Fibroblast of skin of abdomen (primary cell): ENCODE results near the gene DSCAM.
"Not testable (repeated sequence)": the region's sequence is repeated elsewhere in the genome, so short reads cannot be mapped to it uniquely, and the experiment has no call there.

Experiments used
- DNase-seq: peaks from one replicate; pipeline ENCODE4 v3.0.0-alpha.2; 2013

The DSCAM gene

DNA sequence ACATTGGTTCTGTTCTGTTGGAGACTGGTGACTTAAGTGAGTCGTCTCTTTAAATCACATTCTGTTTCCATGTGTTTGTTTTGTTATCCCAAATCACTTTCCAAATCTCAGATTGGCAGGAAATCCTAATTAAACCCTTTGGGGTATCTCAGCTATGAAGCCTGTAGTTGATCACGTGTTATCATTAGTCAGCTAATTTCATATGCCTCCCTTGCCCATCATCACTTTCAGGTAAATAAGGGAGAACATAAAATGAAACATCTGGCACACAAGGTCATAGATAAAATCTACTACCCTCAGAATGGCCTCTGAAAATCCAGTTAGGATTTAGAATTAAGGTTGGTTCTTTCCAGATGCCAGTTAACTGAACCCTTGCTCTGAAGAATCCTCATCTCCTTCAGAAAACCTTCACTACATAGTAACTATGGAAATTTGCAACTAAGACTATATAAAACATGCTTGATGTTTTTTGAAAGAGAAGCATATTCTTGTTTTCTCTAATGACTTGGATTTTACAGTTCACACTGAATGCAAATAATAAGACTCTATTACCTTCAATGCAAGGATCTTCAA is 401.5 kb downstream of the DSCAM start:
- DNase-seq = no peak

DNA sequence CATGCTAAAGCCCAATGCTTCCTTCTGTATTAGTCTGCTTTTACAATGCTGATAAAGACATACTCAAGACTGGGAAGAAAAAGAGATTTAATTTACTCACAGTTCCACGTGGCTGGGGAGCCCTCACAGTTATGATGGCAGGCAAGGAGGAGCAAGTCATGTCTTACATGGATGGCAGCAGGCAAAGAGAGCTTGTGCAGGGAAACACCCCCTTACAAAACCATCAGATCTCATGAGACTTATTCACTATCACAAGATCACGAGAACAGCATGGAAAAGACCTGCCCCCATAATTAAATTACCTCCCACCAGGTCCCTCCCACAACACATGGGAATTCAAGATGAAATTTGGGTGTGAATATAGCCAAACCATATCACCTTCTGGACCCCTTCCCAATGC is 407.4 kb downstream of the DSCAM start:
- not testable (repeated sequence) for DNase-seq

GRCh38 chr21:40438616-40439015 is 408.3 kb downstream of the DSCAM start:
- no peak for DNase-seq

GRCh38 chr21:40436261-40436660 is 410.7 kb downstream of the DSCAM start:
- no peak for DNase-seq

DNA sequence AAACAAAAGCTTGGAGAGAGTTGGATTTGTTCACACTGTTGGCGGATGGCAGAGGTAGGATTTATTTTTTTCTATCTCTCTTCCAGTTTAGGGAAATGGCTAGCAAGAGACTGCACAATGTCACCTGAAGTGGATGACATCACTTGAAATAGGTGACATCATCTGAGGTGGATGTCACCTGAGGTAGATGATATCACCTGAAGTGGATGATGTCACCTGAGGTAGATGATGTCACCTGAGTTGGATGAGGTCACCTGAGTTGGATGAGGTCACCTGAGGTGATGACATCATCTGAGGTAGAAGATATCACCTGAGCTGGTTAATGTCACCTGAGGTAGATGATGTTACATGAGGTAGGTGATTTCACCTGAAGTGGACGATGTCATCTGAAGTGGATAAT is 413.4 kb downstream of the DSCAM start:
- no peak for DNase-seq

GRCh38 chr21:40425981-40426380 is 421.0 kb downstream of the DSCAM start:
- DNase-seq = no peak

DNA sequence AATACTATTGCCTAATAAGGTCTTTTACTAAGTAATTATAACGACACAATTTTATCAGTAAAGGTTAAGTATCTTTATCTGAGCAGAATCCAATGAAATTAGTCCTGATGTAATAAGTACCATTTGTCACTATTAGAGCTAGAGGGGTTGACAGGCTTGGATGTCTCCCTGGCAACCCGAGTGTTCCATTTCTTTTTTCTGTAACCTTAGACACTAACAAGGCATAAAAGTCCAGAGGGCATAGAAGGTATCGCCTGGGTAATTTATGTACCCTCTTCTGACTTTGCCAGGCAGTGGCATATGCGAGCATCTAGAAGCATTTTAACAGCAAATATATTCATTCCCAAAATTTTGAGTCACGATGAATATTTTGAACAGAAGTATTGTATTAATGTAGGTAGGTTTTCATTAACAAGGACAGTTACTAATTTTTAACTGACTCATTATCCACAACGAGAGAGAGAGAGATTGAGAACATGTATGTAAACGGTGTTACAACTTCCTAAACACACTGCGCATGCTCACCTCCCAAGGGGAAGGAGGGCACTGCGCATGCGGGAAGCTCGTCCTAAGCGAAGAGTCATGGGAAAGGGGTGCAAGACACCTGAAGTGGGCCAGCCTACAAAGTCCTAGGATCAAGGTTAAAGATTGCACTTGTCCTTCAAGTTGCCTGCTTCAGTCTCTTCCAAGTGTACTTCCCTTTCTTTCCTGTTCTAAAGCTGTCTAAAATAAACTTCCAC is 423.9 kb downstream of the DSCAM start:
- DNase-seq = no peak

GRCh38 chr21:40421121-40421520 is 425.8 kb downstream of the DSCAM start:
- DNase-seq = no peak

DNA sequence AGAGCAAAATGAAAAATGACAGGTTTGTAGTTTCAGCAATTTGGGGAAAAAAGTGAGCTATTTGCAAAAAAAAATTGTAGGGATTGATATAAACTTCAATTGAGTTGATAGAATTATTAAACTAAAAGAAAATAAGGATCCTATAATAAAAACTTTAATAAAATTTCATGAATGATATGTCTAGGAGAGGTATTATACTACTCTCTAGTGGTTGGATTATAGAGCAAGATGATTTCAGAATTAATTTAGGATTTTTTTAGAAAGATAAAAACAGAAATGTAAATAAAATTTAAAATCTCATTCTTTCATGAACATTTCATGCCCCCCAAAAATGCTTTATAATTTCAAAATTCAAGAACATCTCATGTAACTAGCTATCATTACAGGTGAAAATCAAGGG is 430.4 kb downstream of the DSCAM start:
- no peak for DNase-seq

DNA sequence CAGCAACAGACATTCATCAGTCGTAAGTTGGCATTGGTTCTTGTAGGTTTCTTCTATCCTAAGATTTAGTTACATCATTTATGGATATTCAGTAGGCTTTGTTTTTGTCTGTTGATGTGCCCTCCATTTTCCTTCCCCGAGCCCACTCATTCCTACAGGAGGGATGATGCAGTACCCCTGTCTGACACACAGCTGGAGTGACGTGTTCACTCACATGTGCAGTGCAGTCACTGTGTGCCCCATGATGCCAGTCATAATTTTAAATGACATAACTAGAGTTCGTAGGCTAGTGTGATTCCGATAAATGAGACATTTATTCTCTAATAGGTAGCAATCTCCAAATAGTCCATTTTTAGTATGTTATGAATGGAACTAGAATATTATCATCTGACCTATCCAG is 438.4 kb downstream of the DSCAM start:
- DNase-seq = no peak

GRCh38 chr21:40404396-40404800 is 442.6 kb downstream of the DSCAM start:
- DNase-seq = no peak

DNA sequence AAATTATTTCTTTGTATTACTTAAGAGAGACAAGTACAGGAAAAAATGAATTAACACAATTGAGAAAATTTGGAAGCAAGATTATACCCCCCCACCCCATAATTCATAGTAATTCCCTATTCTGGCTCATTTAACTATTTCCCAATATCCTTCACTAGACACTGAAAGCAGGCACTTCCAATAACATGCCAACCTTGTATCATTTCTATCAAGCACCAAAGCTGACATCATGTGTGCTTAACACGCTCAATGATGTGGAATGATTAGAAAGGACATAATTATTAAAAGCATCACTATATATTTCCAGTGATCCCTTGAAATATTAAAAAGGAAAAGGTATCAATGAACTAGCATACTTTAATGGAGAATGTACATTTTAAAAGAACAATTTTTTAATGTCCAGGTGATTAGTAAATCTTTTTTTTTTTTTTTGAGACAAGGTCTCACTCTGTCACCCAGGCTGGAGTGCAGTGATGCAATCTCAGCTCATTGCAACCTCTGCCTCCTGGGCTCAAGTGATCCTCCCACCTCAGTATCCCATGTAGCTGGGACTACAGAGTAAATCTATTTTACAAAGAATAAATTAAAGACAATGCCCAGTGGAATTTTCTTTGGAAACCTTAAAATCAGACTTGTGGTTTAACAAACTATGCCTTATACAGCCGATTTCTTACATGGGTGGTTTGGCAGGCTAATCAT is 443.9 kb downstream of the DSCAM start:
- DNase-seq = no peak

- no peak for DNase-seq
Measured at GRCh38 chr21:40395732-40396131, 451.2 kb downstream of the DSCAM start.

- DNase-seq = no peak
Measured at GRCh38 chr21:40393066-40393465, 453.9 kb downstream of the DSCAM start.

- DNase-seq = no peak
Measured at GRCh38 chr21:40388046-40388445, 458.9 kb downstream of the DSCAM start.

DNA sequence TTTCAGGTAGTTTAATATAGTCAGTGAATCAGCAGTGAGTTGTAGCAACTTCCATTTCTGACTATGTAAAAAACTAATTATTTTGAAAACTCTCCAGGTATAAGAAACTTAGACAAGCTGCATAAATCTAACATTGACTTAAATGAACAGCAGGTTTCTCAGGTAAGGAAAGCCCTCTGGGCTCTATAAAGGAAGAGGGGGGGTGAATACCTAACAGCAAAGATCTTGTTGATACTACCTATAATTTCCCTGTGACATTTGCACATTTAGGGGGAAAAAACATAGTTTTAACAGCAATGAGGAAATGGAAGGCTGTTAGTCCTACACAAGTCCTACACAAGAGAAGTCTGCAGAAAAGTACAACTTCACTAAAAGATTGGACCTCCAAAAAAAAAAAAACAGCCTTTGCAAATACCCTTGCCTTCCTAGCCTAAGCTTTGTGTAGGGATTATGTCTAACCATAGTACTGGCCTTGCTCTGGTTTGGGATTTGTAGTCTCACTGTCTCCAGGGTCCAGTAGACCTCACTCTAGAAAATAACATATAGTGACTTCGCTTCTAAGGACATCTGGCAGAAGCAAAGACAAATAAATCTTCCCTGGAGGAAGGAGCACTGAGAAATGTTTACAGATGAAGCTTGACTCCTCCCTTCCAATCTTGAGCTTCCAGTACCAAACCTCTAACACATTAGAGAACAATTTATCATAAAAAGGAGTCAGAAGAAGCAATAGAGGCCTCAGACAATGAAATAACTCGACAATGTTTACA is 459.8 kb downstream of the DSCAM start:
- DNase-seq = no peak

GRCh38 chr21:40386294-40386911 is 460.6 kb downstream of the DSCAM start:
- peak; percentile 24 for DNase-seq

DNA sequence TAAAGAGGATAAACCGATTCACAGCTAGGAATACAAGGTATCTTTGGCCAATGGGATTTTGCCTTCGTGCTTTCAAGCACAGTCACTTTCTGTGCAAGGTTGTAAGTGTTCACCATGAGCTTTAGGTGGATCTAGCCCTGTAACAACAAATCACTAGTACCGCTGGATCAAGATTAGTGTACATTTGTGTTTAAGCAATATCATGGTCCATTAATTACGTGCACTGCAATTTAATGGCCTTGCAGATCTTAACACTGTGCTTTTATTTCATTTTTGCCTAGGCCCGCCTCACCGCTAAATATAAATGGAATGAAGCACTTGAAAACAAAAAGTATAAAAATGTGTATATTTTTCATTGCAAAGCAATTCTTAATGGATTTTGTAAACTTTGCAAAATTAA is 461.1 kb downstream of the DSCAM start:
- DNase-seq = no peak

- DNase-seq = no peak
Measured at GRCh38 chr21:40383951-40384350, 463.0 kb downstream of the DSCAM start.

DNA sequence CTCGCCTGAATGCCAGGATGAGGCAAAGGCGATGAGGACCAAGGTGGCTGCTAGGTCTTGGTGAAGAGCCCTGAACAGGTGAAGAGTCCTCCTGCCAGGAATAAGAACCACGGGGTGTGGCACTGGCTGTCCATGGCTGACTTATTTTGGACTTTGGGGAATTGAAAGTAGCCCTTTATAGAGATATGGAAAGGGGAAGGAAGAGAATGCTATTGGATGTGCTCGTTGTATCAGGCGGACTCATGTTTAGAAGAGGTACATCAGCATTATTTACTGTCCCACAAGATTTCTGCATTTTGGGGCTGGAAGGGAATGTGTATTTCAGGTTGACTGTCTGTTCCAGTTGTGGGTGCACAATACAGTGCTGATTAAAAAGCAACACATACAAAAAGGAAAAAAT is 465.8 kb downstream of the DSCAM start:
- DNase-seq = no peak

GRCh38 chr21:40379881-40380810 is 466.8 kb downstream of the DSCAM start:
- DNase-seq = no peak

DNA sequence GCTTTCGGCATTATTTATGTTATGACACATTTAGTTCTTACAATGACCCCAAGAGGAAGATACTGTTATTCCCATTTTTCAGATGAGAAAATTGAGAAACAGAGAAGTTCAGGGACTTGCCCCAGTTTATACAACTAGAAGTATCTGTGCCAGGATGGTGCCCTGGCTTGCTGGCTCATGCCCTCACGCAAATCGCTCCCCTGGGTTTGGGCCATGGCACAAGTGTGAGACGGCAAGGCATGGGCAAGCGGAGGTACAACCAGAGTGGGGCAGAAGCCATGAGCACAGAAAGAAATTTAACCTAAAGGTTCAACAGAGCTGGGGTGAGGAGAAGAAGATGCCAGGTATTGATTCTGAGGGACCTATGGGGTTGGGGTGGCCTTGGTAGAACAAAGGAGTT is 469.8 kb downstream of the DSCAM start:
- no peak for DNase-seq
